ENCODE measurements around the gene DDAH2. TPM values are rescaled to one million over a fixed set of nuclear protein-coding genes. Genes with fewer than 3 reads are reported as not detected.

DDAH2 gene
- total RNA-seq, result 122 and 139 TPM in 2 replicates

GRCh38 chr6:31728767-31729514 is at the start of gene DDAH2:
DDAH2 (minus strand) TSS chr6:31729299; CDS start chr6:31729161, 138 bp downstream.

GRCh38 chr6:31776989-31777666 is 48.0 kb upstream of the DDAH2 start, which contains the start of gene VWA7:
VWA7 (minus strand) TSS chr6:31777328; CDS start chr6:31776779, 549 bp downstream.

GRCh38 chr6:31762356-31762755 is 33.3 kb upstream of the DDAH2 start, which contains the start of gene SAPCD1:
SAPCD1 (plus strand) TSS chr6:31762656; CDS start chr6:31763055, 399 bp downstream.

GRCh38 chr6:31739639-31740396 is 10.7 kb upstream of the DDAH2 start, which contains the start of gene MSH5:
MSH5 (plus strand) TSS chr6:31740005; CDS start chr6:31740467, 462 bp downstream.

GRCh38 chr6:31736021-31736767 is 7.1 kb upstream of the DDAH2 start, which contains the start of gene CLIC1:
CLIC1 (minus strand) TSS chr6:31736530; CDS start chr6:31736300, 230 bp downstream.

GRCh38 chr6:31723245-31723979 is 5.7 kb downstream of the DDAH2 start, which contains the start of gene MPIG6B:
MPIG6B (plus strand) TSS chr6:31723373; CDS start chr6:31723384, 11 bp downstream.

GRCh38 chr6:31721351-31722020 is 7.6 kb downstream of the DDAH2 start, which contains the start of gene LY6G6C:
LY6G6C (minus strand) TSS chr6:31721746; CDS start chr6:31721679, 67 bp downstream.

GRCh38 chr6:31715022-31715958 is 13.8 kb downstream of the DDAH2 start, which contains the start of gene LY6G6D:
LY6G6D (plus strand) TSS chr6:31715348; CDS start chr6:31715356, 8 bp downstream.

GRCh38 chr6:31706599-31706998 is 22.5 kb downstream of the DDAH2 start, which contains the start of gene LY6G6F:
LY6G6F (plus strand) TSS chr6:31706866; CDS start chr6:31706907, 41 bp downstream.

GRCh38 chr6:31702819-31703716 is 26.0 kb downstream of the DDAH2 start, which contains the start of gene ABHD16A:
ABHD16A (minus strand) TSS chr6:31703324; CDS start chr6:31703281, 43 bp downstream.

GRCh38 chr6:31680226-31681134 is 48.6 kb downstream of the DDAH2 start, which contains the start of gene LY6G5C:
LY6G5C (minus strand) TSS chr6:31681067; CDS start chr6:31680373, 694 bp downstream.

Other genes starting within 250 kb of the DDAH2 start
- gene MICB, start 231.2 kb downstream of the DDAH2 start, total RNA-seq, result 7.5 and 7.9 TPM in 2 replicates
- gene MCCD1, start 200.3 kb downstream of the DDAH2 start, total RNA-seq, result not detected in 2 replicates
- 269 and 380 TPM in 2 replicates for gene DDX39B, start 187.3 kb downstream of the DDAH2 start, total RNA-seq
- gene ATP6V1G2, start 182.7 kb downstream of the DDAH2 start, total RNA-seq, result 0.11 and 0.17 TPM in 2 replicates
- gene NFKBIL1, start 181.7 kb downstream of the DDAH2 start, total RNA-seq, result 25.3 and 25.9 TPM in 2 replicates
- gene LTA, start 157.0 kb downstream of the DDAH2 start, total RNA-seq, result not detected in 2 replicates
- gene TNF, start 153.7 kb downstream of the DDAH2 start, total RNA-seq, result not detected in 2 replicates
- 2.9 and 3.2 TPM in 2 replicates for gene LTB, start 146.9 kb downstream of the DDAH2 start, total RNA-seq
- 0.11 and 0.26 TPM in 2 replicates for gene LST1, start 143.0 kb downstream of the DDAH2 start, total RNA-seq
- gene NCR3, start 136.3 kb downstream of the DDAH2 start, total RNA-seq, result not detected in 2 replicates
- 0.17 TPM in 1 of 2 replicates, not detected in the other for gene AIF1, start 114.1 kb downstream of the DDAH2 start, total RNA-seq
- 21.8 and 25.5 TPM in 2 replicates for gene PRRC2A, start 108.6 kb downstream of the DDAH2 start, total RNA-seq
- gene BAG6, start 76.6 kb downstream of the DDAH2 start, total RNA-seq, result 105 and 110 TPM in 2 replicates
- 0.52 and 0.54 TPM in 2 replicates for gene APOM, start 73.4 kb downstream of the DDAH2 start, total RNA-seq
- gene C6orf47, start 68.5 kb downstream of the DDAH2 start, total RNA-seq, result 22.6 and 24.2 TPM in 2 replicates
- 14.0 and 14.5 TPM in 2 replicates for gene GPANK1, start 64.3 kb downstream of the DDAH2 start, total RNA-seq
- gene CSNK2B, start 63.2 kb downstream of the DDAH2 start, total RNA-seq, result 71.8 and 77.7 TPM in 2 replicates
- 1.4 and 1.9 TPM in 2 replicates for gene LY6G5B, start 59.3 kb downstream of the DDAH2 start, total RNA-seq
- gene LY6G5C, start 48.2 kb downstream of the DDAH2 start, total RNA-seq, result 1.4 and 1.5 TPM in 2 replicates
- 52.7 and 62.4 TPM in 2 replicates for gene ABHD16A, start 26.0 kb downstream of the DDAH2 start, total RNA-seq
- gene LY6G6F, start 22.4 kb downstream of the DDAH2 start, total RNA-seq, result not detected in 2 replicates
- not detected in 2 replicates for gene LY6G6D, start 14.0 kb downstream of the DDAH2 start, total RNA-seq
- not detected in 2 replicates for gene LY6G6C, start 7.6 kb downstream of the DDAH2 start, total RNA-seq
- not detected in 2 replicates for gene MPIG6B, start 5.9 kb downstream of the DDAH2 start, total RNA-seq
- 545 and 566 TPM in 2 replicates for gene CLIC1, start 7.2 kb upstream of the DDAH2 start, total RNA-seq
- gene MSH5, start 10.7 kb upstream of the DDAH2 start, total RNA-seq, result 2.3 and 3.0 TPM in 2 replicates
- gene SAPCD1, start 33.4 kb upstream of the DDAH2 start, total RNA-seq, result 2.2 and 8.0 TPM in 2 replicates
- gene VWA7, start 48.0 kb upstream of the DDAH2 start, total RNA-seq, result 0.09 and 0.22 TPM in 2 replicates
- 31.2 and 36.4 TPM in 2 replicates for gene VARS1, start 66.5 kb upstream of the DDAH2 start, total RNA-seq
- 22.2 and 26.3 TPM in 2 replicates for gene LSM2, start 77.7 kb upstream of the DDAH2 start, total RNA-seq
- 1.2 and 1.5 TPM in 2 replicates for gene HSPA1L, start 86.0 kb upstream of the DDAH2 start, total RNA-seq
- 78.6 and 81.2 TPM in 2 replicates for gene HSPA1A, start 86.2 kb upstream of the DDAH2 start, total RNA-seq
- 16.9 and 34.6 TPM in 2 replicates for gene HSPA1B, start 98.4 kb upstream of the DDAH2 start, total RNA-seq
- 43.3 and 54.0 TPM in 2 replicates for gene NEU1, start 133.5 kb upstream of the DDAH2 start, total RNA-seq
- not detected in 2 replicates for gene SLC44A4, start 149.7 kb upstream of the DDAH2 start, total RNA-seq
- gene EHMT2, start 168.4 kb upstream of the DDAH2 start, total RNA-seq, result 24.9 and 29.6 TPM in 2 replicates
- 2.4 and 2.8 TPM in 2 replicates for gene ZBTB12, start 172.8 kb upstream of the DDAH2 start, total RNA-seq
- gene C2, start 198.4 kb upstream of the DDAH2 start, total RNA-seq, result 0.17 and 0.22 TPM in 2 replicates
- gene CFB, start 216.8 kb upstream of the DDAH2 start, total RNA-seq, result 0.09 and 0.22 TPM in 2 replicates
- gene NELFE, start 229.7 kb upstream of the DDAH2 start, total RNA-seq, result 68.1 and 76.8 TPM in 2 replicates
- gene SKIC2, start 229.9 kb upstream of the DDAH2 start, total RNA-seq, result 23.6 and 24.9 TPM in 2 replicates
- gene DXO, start 242.8 kb upstream of the DDAH2 start, total RNA-seq, result 7.3 and 8.3 TPM in 2 replicates